ENCODE data around the gene B3GNT3.

Gene B3GNT3

DNA sequence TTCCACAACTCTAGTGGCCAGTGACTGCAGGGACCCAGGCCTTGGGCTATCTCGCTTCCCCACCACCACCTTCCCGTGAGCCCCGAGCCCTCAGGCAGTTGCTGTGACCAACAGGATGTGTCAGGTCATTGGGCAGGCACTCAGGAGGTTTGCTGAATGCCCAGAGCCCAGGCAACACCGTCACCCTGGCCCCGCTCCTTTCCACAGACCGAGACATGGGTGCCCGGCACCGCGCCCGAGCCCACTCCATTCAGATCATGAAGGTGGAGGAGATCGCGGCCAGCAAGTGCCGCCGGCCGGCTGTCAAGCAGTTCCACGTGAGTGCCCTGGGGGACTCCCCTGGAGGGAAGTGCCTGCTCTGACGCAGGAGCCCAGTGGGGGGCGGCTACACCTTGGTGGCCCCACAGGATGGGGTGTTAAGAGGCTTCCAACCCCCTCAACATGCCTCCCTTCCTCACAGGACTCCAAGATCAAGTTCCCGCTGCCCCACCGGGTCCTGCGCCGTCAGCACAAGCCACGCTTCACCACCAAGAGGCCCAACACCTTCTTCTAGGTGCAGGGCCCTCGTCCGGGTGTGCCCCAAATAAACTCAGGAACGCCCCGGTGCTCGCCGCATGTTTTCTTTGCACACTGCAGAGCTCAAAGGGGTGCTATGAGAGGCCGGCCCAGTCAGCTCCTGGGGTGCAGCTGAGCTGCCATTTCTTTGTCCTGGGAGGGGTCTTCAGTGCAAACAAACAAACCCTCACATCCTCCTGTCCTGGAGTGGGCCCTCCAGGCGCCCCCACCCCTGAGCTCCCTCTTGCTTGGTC lies 68.0 kb downstream of the B3GNT3 start:
- DNase-seq, result no peak

All from activated CD4-positive, alpha-beta T cell treated with anti-CD3 and anti-CD28 coated beads for 1 hour (primary cell).